Mesendoderm (in vitro differentiated cells): ENCODE data around the gene ENTPD7.

Experiments used
- DNase-seq: peaks from one replicate; pipeline ENCODE4 v3.0.0; 2013
- H2AK5ac ChIP-seq: 2 replicates; pipeline ENCODE4 v1.6.1; 2013; ENCODE audit warnings: low read length, inconsistent platforms
- H2BK120ac ChIP-seq: 2 replicates; pipeline ENCODE4 v1.6.1; 2013; ENCODE audit warnings: low read depth, mild to moderate bottlenecking, low read length, moderate library complexity, mixed read lengths
- H2BK15ac ChIP-seq: replicated peaks from 2 replicates; pipeline ENCODE4 v1.6.1; 2013; ENCODE audit warnings: low read depth, mild to moderate bottlenecking, moderate library complexity
- H2BK5ac ChIP-seq: 2 replicates; pipeline ENCODE4 v1.6.1; 2013; ENCODE audit warnings: low read length, inconsistent platforms
- H3K18ac ChIP-seq: 2 replicates; pipeline ENCODE4 v1.6.1; 2013; ENCODE audit warnings: mild to moderate bottlenecking, low read length, mixed read lengths
- H3K23ac ChIP-seq: one replicate; pipeline ENCODE4 v1.6.1; 2013; ENCODE audit warnings: low read length
- H3K27ac ChIP-seq: 2 replicates; pipeline ENCODE4 v1.5.1; 2013; ENCODE audit warnings: low read depth, mild to moderate bottlenecking, inconsistent platforms, low read length, moderate library complexity
- H3K27me3 ChIP-seq: 2 replicates; pipeline ENCODE4 v1.6.1; 2013; ENCODE audit warnings: low read length, control low read depth, mild to moderate bottlenecking, inconsistent platforms; ENCODE audit not compliant: insufficient read depth, poor library complexity
- H3K36me3 ChIP-seq: 2 replicates; pipeline ENCODE4 v1.6.1; 2013; ENCODE audit warnings: low read length, inconsistent platforms; ENCODE audit not compliant: control insufficient read depth, insufficient read depth
- H3K4ac ChIP-seq: one replicate; pipeline ENCODE4 v1.6.1; 2013; ENCODE audit warnings: low read depth, mild to moderate bottlenecking, low read length, moderate library complexity
- H3K4me1 ChIP-seq: 2 replicates; pipeline ENCODE4 v1.6.1; 2013; ENCODE audit warnings: low read depth, low read length, inconsistent platforms; ENCODE audit not compliant: control insufficient read depth
- H3K4me2 ChIP-seq: 2 replicates; pipeline ENCODE4 v1.6.1; 2013; ENCODE audit warnings: low read length
- H3K4me3 ChIP-seq: 2 replicates; pipeline ENCODE4 v1.5.1; 2013; ENCODE audit warnings: mild to moderate bottlenecking, low read length
- H3K56ac ChIP-seq: one replicate; pipeline ENCODE4 v1.6.1; 2013; ENCODE audit warnings: low read length
- H3K79me1 ChIP-seq: 2 replicates; pipeline ENCODE4 v1.6.1; 2013; ENCODE audit warnings: low read length, inconsistent platforms
- H3K79me2 ChIP-seq: 2 replicates; pipeline ENCODE4 v1.6.1; 2013; ENCODE audit warnings: mild to moderate bottlenecking, low read length; ENCODE audit not compliant: control insufficient read depth, insufficient read depth
- H3K9ac ChIP-seq: 2 replicates; pipeline ENCODE4 v1.6.1; 2013; ENCODE audit warnings: low read length, inconsistent platforms
- H4K5ac ChIP-seq: one replicate; pipeline ENCODE4 v1.6.1; 2013; ENCODE audit warnings: low read length
- H4K8ac ChIP-seq: one replicate; pipeline ENCODE4 v1.6.1; 2013; ENCODE audit warnings: low read depth, mild to moderate bottlenecking, control low read depth, low read length, moderate library complexity
- WGBS: extraction: QIAGEN DNeasy Blood & Tissue Kit; methylation state at CpG from one replicate; pipeline ENCODE4 v1.1.7; 2013; ENCODE audit warnings: low lambda C conversion rate, missing lambda C conversion rate; ENCODE audit not compliant: insufficient coverage; ENCODE audit errors: extremely low coverage; 5-methylcytosine and 5-hydroxymethylcytosine counted together

The ENTPD7 gene

GRCh38 chr10:99654390-99655175, 4.7 kb upstream of the ENTPD7 start:
- H3K79me1 ChIP-seq: no peaks in the 10 kb centered on the region
- DNase-seq: no peak
- H3K9ac ChIP-seq: no peak overlapping the region
- no peak overlapping the region for H3K23ac ChIP-seq
- H3K18ac ChIP-seq: no peak overlapping the region
- H3K36me3 ChIP-seq: no peaks in the 10 kb centered on the region
- H3K4me1 ChIP-seq: no peaks in the 10 kb centered on the region
- H2AK5ac ChIP-seq: no peak overlapping the region
- no peak overlapping the region for H3K4me2 ChIP-seq
- H3K4ac ChIP-seq: no peak overlapping the region
- no peak overlapping the region for H3K56ac ChIP-seq
- no peak overlapping the region for H3K27ac ChIP-seq
- H4K5ac ChIP-seq: no peak overlapping the region
- H3K27me3 ChIP-seq: no peaks in the 10 kb centered on the region
- H4K8ac ChIP-seq: no peak overlapping the region
- H3K4me3 ChIP-seq: no peak overlapping the region
- H2BK5ac ChIP-seq: no peak overlapping the region
- H2BK15ac ChIP-seq: no peak overlapping the region
- no CpG with 5 or more reads among the region's 9 CpGs for WGBS
- no peak overlapping the region for H2BK120ac ChIP-seq
- H3K79me2 ChIP-seq: no peaks in the 10 kb centered on the region

- H3K56ac ChIP-seq: no peak overlapping the region
- H4K8ac ChIP-seq: no peak overlapping the region
- no peak overlapping the region for H3K4me3 ChIP-seq
- no peak overlapping the region for H2BK15ac ChIP-seq
- H2BK5ac ChIP-seq: no peak overlapping the region
- H3K4me1 ChIP-seq: no peaks in the 10 kb centered on the region
- no peak overlapping the region for H3K4ac ChIP-seq
- H4K5ac ChIP-seq: no peak overlapping the region
- H3K9ac ChIP-seq: no peak overlapping the region
- H3K4me2 ChIP-seq: no peak overlapping the region
- H3K18ac ChIP-seq: no peak overlapping the region
- no peak overlapping the region for H2AK5ac ChIP-seq
- no peaks in the 10 kb centered on the region for H3K79me1 ChIP-seq
- no peak overlapping the region for H3K23ac ChIP-seq
- DNase-seq: no peak
- H3K27me3 ChIP-seq: no peaks in the 10 kb centered on the region
- no peak overlapping the region for H3K27ac ChIP-seq
- H3K36me3 ChIP-seq: no peaks in the 10 kb centered on the region
- no peak overlapping the region for H2BK120ac ChIP-seq
- no CpG with 5 or more reads among the region's 1 CpG for WGBS
- no peaks in the 10 kb centered on the region for H3K79me2 ChIP-seq
These were observed 2.9 kb upstream of the ENTPD7 start for GRCh38 chr10:99656199-99657064.

GRCh38 chr10:99658622-99659030, 683 bp upstream of the ENTPD7 start:
- Histone ChIP-seq H2BK15ac (no peak overlapping the region), H3K9ac (peak overlapping the region; percentile 77), H3K36me3 (peaks cover 1% of the 10 kb centered on the region), H3K4ac (no peak overlapping the region), H2BK120ac (no peak overlapping the region), H3K27ac (no peak overlapping the region), H3K4me1 (no peaks in the 10 kb centered on the region), H2BK5ac (no peak overlapping the region), H3K27me3 (no peaks in the 10 kb centered on the region), H4K8ac (no peak overlapping the region), H3K56ac (peak overlapping the region; percentile 92), H3K4me2 (peak overlapping the region; percentile 63), H2AK5ac (no peak overlapping the region), H3K18ac (no peak overlapping the region), H3K23ac (no peak overlapping the region), H4K5ac (no peak overlapping the region), H3K79me1 (peaks cover 2% of the 10 kb centered on the region), H3K4me3 (peak overlapping the region; percentile 82), H3K79me2 (no peaks in the 10 kb centered on the region)
- no CpG with 5 or more reads among the region's 24 CpGs for WGBS
- peak; percentile 9 for DNase-seq

GRCh38 chr10:99659868-99660366, 608 bp downstream of the ENTPD7 start:
- no CpG with 5 or more reads among the region's 10 CpGs for WGBS

GRCh38 chr10:99660662-99661376, 1.5 kb downstream of the ENTPD7 start:
- H3K36me3 ChIP-seq: peaks cover 1% of the 10 kb centered on the region
- H2AK5ac ChIP-seq: no peak overlapping the region
- H3K23ac ChIP-seq: no peak overlapping the region
- H3K56ac ChIP-seq: no peak overlapping the region
- H2BK120ac ChIP-seq: no peak overlapping the region
- no peak overlapping the region for H3K18ac ChIP-seq
- peak; percentile 10 for DNase-seq
- no CpG with 5 or more reads among the region's 6 CpGs for WGBS
- H2BK5ac ChIP-seq: no peak overlapping the region
- no peak overlapping the region for H4K5ac ChIP-seq
- no peak overlapping the region for H3K4ac ChIP-seq
- H3K4me2 ChIP-seq: no peak overlapping the region
- no peak overlapping the region for H4K8ac ChIP-seq
- no peaks in the 10 kb centered on the region for H3K79me2 ChIP-seq
- no peaks in the 10 kb centered on the region for H3K27me3 ChIP-seq
- H3K9ac ChIP-seq: no peak overlapping the region
- no peaks in the 10 kb centered on the region for H3K4me1 ChIP-seq
- peaks cover 2% of the 10 kb centered on the region for H3K79me1 ChIP-seq
- H3K27ac ChIP-seq: no peak overlapping the region
- no peak overlapping the region for H2BK15ac ChIP-seq
- no peak overlapping the region for H3K4me3 ChIP-seq

More at GRCh38 chr10:99659868-99660366, 608 bp downstream of the ENTPD7 start:
- H3K9ac ChIP-seq: peak overlapping the region; percentile 75
- H3K4me1 ChIP-seq: no peaks in the 10 kb centered on the region
- no peak overlapping the region for H2BK5ac ChIP-seq
- H3K4me3 ChIP-seq: peak overlapping the region; percentile 93
- no peak overlapping the region for H3K4ac ChIP-seq
- H3K23ac ChIP-seq: peak overlapping the region; percentile 29
- H4K5ac ChIP-seq: no peak overlapping the region
- H2AK5ac ChIP-seq: no peak overlapping the region
- H3K79me1 ChIP-seq: peaks cover 2% of the 10 kb centered on the region
- H3K27me3 ChIP-seq: no peaks in the 10 kb centered on the region
- H3K4me2 ChIP-seq: peak overlapping the region; percentile 89
- H3K18ac ChIP-seq: peak overlapping the region; percentile 17
- no peak for DNase-seq
- no peak overlapping the region for H3K27ac ChIP-seq
- H3K36me3 ChIP-seq: peaks cover 1% of the 10 kb centered on the region
- H2BK15ac ChIP-seq: no peak overlapping the region
- H3K56ac ChIP-seq: peak overlapping the region; percentile 94
- H4K8ac ChIP-seq: no peak overlapping the region
- no peak overlapping the region for H2BK120ac ChIP-seq
- H3K79me2 ChIP-seq: no peaks in the 10 kb centered on the region
